Endothelial cell of umbilical vein (primary cell): ENCODE measurements around the gene PRDM16. TPM values are rescaled to one million over a fixed set of nuclear protein-coding genes. Genes with fewer than 3 reads are reported as not detected.

Source experiments
- BruUV-seq: library from RNA; stranded (reverse); fragments of 400-500 nt; replicated peaks from 2 replicates; lab custom pipeline; 2021; lab: Mats Ljungman, UMichigan
- CTCF ChIA-PET: fragments of 300-600, 350-600 bp; sonication (Branson Sonifier 250); formaldehyde crosslinking; loops from one replicate; lab custom pipeline; 2021; ENCODE audit warnings: antibody characterized with exemption, inconsistent platforms; lab: Charles Lee
- POLR2A ChIA-PET: fragments of 300-600, 350-600 bp; sonication (Branson Sonifier 250); formaldehyde crosslinking; loops from one replicate; lab custom pipeline; 2021; ENCODE audit warnings: antibody characterized with exemption, inconsistent platforms; lab: Charles Lee
- DNase-seq: peaks from one replicate; pipeline ENCODE4 v3.0.0-alpha.2; 2011; ENCODE audit warnings: low read depth, low spot score
- FAIRE-seq: peaks from 2 replicates; lab custom pipeline; 2011; peaks lifted over from hg19 to GRCh38; lab: Jason Lieb, UNC
- H2AFZ ChIP-seq: 2 replicates; pipeline ENCODE4 v1.6.0; 2012; ENCODE audit warnings: low read depth, low read length, control low read depth, inconsistent platforms
- H3K27ac ChIP-seq: 2 replicates; pipeline ENCODE4 v1.5.1; 2011; ENCODE audit warnings: low read depth, mild to moderate bottlenecking, control low read depth, low read length, moderate library complexity; ENCODE audit not compliant: insufficient read depth
- H3K27me3 ChIP-seq, 2 experiments: 2 replicates each; pipeline versions ENCODE4 v1.6.0 to v1.6.1; 2011; ENCODE audit warnings: low read length in 2 of 2, mixed read lengths in 1 of 2; ENCODE audit not compliant: control insufficient read depth in 2 of 2, insufficient read depth in 2 of 2
- H3K36me3 ChIP-seq, 2 experiments: 2 replicates in 1 of 2; 3 replicates in 1 of 2; pipeline ENCODE4 v1.5.1; 2011; ENCODE audit warnings: low read length in 2 of 2, mild to moderate bottlenecking in 1 of 2, moderate library complexity in 1 of 2; ENCODE audit not compliant: control insufficient read depth in 2 of 2, insufficient read depth in 2 of 2; ENCODE audit errors: extremely low read depth in 1 of 2
- H3K4me1 ChIP-seq: 3 replicates; pipeline ENCODE4 v1.5.1; 2011; ENCODE audit warnings: mild to moderate bottlenecking, low read length; ENCODE audit not compliant: control insufficient read depth, insufficient read depth; ENCODE audit errors: extremely low read depth
- H3K4me2 ChIP-seq: 2 replicates; pipeline ENCODE4 v1.6.1; 2011; ENCODE audit warnings: low read length, control low read depth, mixed read lengths; ENCODE audit not compliant: insufficient read depth
- H3K4me3 ChIP-seq, 3 experiments: fragments of 200-600 bp in 1 of 3; sonication (generic), shearing (Covaris generic) in 1 of 3; replicated peaks in 1 of 3; 2 replicates each; pipeline ENCODE4 v1.5.1; 2011 to 2016; ENCODE audit warnings: control low read depth in 3 of 3, low read length in 3 of 3, mild to moderate bottlenecking in 2 of 3, inconsistent platforms in 1 of 3, low read depth in 1 of 3, moderate library complexity in 1 of 3; ENCODE audit not compliant: insufficient read depth in 1 of 3
- H3K79me2 ChIP-seq: 2 replicates; pipeline ENCODE4 v1.6.0; 2012; ENCODE audit warnings: low read length, inconsistent platforms; ENCODE audit not compliant: control insufficient read depth, insufficient read depth
- H3K9ac ChIP-seq: replicated peaks from 2 replicates; pipeline ENCODE3; 2011; ENCODE audit warnings: low read length, control low read depth; ENCODE audit not compliant: insufficient read depth; ENCODE audit errors: extremely low read depth
- H3K9me1 ChIP-seq: replicated peaks from 3 replicates; pipeline ENCODE4 v1.6.0; 2011; ENCODE audit warnings: mild to moderate bottlenecking, low read length; ENCODE audit not compliant: control insufficient read depth, insufficient read depth; ENCODE audit errors: extremely low read depth
- H3K9me3 ChIP-seq: replicated peaks from 2 replicates; pipeline ENCODE4 v1.5.1; 2012; ENCODE audit warnings: low read length, inconsistent platforms; ENCODE audit not compliant: control insufficient read depth, insufficient read depth
- H4K20me1 ChIP-seq: replicated peaks from 2 replicates; pipeline ENCODE3; 2011; ENCODE audit warnings: mild to moderate bottlenecking, low read length; ENCODE audit not compliant: control insufficient read depth, insufficient read depth; ENCODE audit errors: extremely low read depth
- CTCF ChIP-seq, 2 donors: IDR thresholded peaks; 1 replicate in 1 of 2; 2 replicates in 1 of 2; pipeline ENCODE4 v1.5.1; 2011; ENCODE audit warnings: low read length in 2 of 2, mild to moderate bottlenecking in 2 of 2, moderate library complexity in 2 of 2, control low read depth in 1 of 2, inconsistent platforms in 1 of 2, low read depth in 1 of 2; ENCODE audit not compliant: insufficient read depth in 1 of 2; ENCODE audit errors: extremely low read depth in 1 of 2
- EZH2 ChIP-seq: IDR thresholded peaks from 2 replicates; pipeline ENCODE4 v1.6.1; 2012; ENCODE audit warnings: borderline replicate concordance, low read depth, mild to moderate bottlenecking, moderate library complexity, low read length, inconsistent platforms; ENCODE audit not compliant: severe bottlenecking
- FOS ChIP-seq: IDR thresholded peaks from 2 replicates; pipeline ENCODE4 v1.6.1; 2011; ENCODE audit warnings: mild to moderate bottlenecking, low read length, moderate library complexity, borderline replicate concordance; ENCODE audit not compliant: insufficient read depth
- GATA2 ChIP-seq: IDR thresholded peaks from 2 replicates; pipeline ENCODE4 v1.7.0; 2011; ENCODE audit warnings: low read depth, mild to moderate bottlenecking, moderate library complexity, mixed read lengths, low read length; ENCODE audit not compliant: insufficient read length, insufficient read depth
- JUN ChIP-seq: IDR thresholded peaks from 2 replicates; pipeline ENCODE4 v1.6.1; 2011; ENCODE audit warnings: borderline replicate concordance, low read depth; ENCODE audit not compliant: insufficient read length, insufficient read depth
- MAX ChIP-seq: IDR thresholded peaks from 2 replicates; pipeline ENCODE4 v1.6.1; 2011; ENCODE audit not compliant: insufficient read depth, insufficient read length
- MYC ChIP-seq: IDR thresholded peaks from one replicate; pipeline ENCODE4 v1.6.1; 2011; ENCODE audit warnings: mild to moderate bottlenecking, low read depth, low read length
- POLR2A ChIP-seq: IDR thresholded peaks from 2 replicates; pipeline ENCODE4 v1.6.1; 2012; ENCODE audit warnings: low read depth, mild to moderate bottlenecking, control low read depth, low read length
- dilution Hi-C: fragments of 300-500 bp; cut with MboI; formaldehyde crosslinking; loops from one replicate; pipeline ENCODE4 v1.15.0; 2019; ENCODE audit warnings: low sequenced_read_pairs; ENCODE audit not compliant: extremely low pct_ligation_motif_present
- intact Hi-C: fragments of 100-400 bp; cut with micrococcal nuclease; formaldehyde crosslinking; loops from one replicate; pipeline ENCODE4 v1.10.0; 2022
- polyA plus RNA-seq, 4 experiments: library from polyadenylated mRNA; depleted of rRNA in 3 of 4; stranded (reverse) in 3 of 4; unstranded in 1 of 4; fragments of >200 nt; gene quantifications; 2 replicates each; pipeline versions ENCODE4 v1.2.1 to v1.2.3, GENCODE V29; 2011 to 2012; ENCODE audit warnings: missing spikeins in 1 of 4
- total RNA-seq: library from RNA; stranded (reverse); gene quantifications from 2 replicates; pipeline ENCODE4 v1.2.3, GENCODE V29; 2021

The PRDM16 gene
- total and polyA plus RNA-seq, 2 donors (not counting 3 experiments of a cell fraction or from before 2014, with no cell fraction given), result not detected

- no peaks in the 10 kb centered on the region for H3K9me3 ChIP-seq
- H3K4me1 ChIP-seq, result no peaks in the 10 kb centered on the region
- POLR2A ChIA-PET, result no interaction called here
- H3K36me3 ChIP-seq, result no peaks in the 10 kb centered on the region
- intact Hi-C loops (no loop called here), dilution Hi-C loops (no loop called here)
- CTCF ChIA-PET, result no interaction called here
- H3K9ac ChIP-seq, result no peak overlapping the region
- H2AFZ ChIP-seq, result no peak overlapping the region
- no peaks in the 10 kb centered on the region for H3K9me1 ChIP-seq
- no peak for FAIRE-seq
- no peaks in the 10 kb centered on the region for H4K20me1 ChIP-seq
- TF ChIP-seq GATA2 (no peak), POLR2A (no peak), JUN (no peak), EZH2 (no peak), CTCF (IDR thresholded peaks at IDR 0.05; ENCODE audit: extremely low read depth in 1 of 2, insufficient read depth in 1 of 2, low read depth in 1 of 2, low read length in 2 of 2) (no peak), MAX (no peak), MYC (no peak), FOS (no peak)
- H3K79me2 ChIP-seq, result no peaks in the 10 kb centered on the region
- H3K27me3 ChIP-seq, result peaks cover 1 to 5% of the 10 kb centered on the region in 2 experiments
- no peak overlapping the region for H3K27ac ChIP-seq
- no peak overlapping the region for H3K4me3 ChIP-seq
- H3K4me2 ChIP-seq, result no peak overlapping the region
- DNase-seq, result no peak
- no TSS peak for BruUV-seq
These were observed 89.3 kb downstream of the PRDM16 start for GRCh38 chr1:3158347-3158746.
